ENCODE results near the gene C18orf63.

DNA sequence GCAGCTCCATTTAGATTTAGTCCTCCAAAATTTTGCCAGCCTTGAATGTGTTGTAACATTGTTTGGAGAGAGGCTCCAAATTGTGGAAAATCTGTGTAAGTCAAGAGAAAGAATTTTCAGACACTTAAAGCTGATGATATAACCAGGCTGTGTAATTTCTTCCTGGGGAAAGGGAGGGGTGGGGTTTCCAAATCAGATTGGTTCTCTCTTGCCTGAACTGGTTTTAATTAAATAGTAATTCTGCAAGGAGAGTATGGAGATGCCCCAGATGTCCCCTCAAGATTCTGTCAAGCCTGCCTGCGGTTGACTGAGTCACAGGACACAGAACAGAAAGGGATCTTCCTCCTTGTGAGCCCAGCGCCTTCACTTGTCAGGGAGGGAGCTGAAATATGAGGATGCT is 54.5 kb downstream of the C18orf63 start:
- TF ChIP-seq, protein P1, sequence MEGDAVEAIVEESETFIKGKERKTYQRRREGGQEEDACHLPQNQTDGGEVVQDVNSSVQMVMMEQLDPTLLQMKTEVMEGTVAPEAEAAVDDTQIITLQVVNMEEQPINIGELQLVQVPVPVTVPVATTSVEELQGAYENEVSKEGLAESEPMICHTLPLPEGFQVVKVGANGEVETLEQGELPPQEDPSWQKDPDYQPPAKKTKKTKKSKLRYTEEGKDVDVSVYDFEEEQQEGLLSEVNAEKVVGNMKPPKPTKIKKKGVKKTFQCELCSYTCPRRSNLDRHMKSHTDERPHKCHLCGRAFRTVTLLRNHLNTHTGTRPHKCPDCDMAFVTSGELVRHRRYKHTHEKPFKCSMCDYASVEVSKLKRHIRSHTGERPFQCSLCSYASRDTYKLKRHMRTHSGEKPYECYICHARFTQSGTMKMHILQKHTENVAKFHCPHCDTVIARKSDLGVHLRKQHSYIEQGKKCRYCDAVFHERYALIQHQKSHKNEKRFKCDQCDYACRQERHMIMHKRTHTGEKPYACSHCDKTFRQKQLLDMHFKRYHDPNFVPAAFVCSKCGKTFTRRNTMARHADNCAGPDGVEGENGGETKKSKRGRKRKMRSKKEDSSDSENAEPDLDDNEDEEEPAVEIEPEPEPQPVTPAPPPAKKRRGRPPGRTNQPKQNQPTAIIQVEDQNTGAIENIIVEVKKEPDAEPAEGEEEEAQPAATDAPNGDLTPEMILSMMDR (IDR thresholded peaks at IDR 0.05; ENCODE audit: low read depth, low read length), result no peak
- no peak for TF ChIP-seq MAX (IDR thresholded peaks at IDR 0.05; ENCODE audit: low read depth, low read length)
- TF ChIP-seq POLR2A (IDR thresholded peaks at IDR 0.05; ENCODE audit: extremely low read depth, insufficient read length), result no peak
- TF ChIP-seq MYC (IDR thresholded peaks at IDR 0.05; ENCODE audit: low read depth, low read length), result no peak

Data from NB4 (cell line).